NT2/D1 (cell line): ENCODE results near the gene RNU5D-1.

Experiments
- SUZ12 ChIP-seq: IDR thresholded peaks from 2 replicates; pipeline ENCODE4 v1.6.1; 2011; ENCODE audit not compliant: insufficient read length, insufficient read depth; ENCODE audit errors: extremely low read depth
- YY1 ChIP-seq: IDR thresholded peaks from 2 replicates; pipeline ENCODE4 v1.6.1; 2011; ENCODE audit not compliant: insufficient read length, insufficient read depth
- ZNF274 ChIP-seq: IDR thresholded peaks from 2 replicates; pipeline ENCODE4 v1.6.1; 2011; ENCODE audit warnings: mild to moderate bottlenecking, low read depth, low read length

DNA sequence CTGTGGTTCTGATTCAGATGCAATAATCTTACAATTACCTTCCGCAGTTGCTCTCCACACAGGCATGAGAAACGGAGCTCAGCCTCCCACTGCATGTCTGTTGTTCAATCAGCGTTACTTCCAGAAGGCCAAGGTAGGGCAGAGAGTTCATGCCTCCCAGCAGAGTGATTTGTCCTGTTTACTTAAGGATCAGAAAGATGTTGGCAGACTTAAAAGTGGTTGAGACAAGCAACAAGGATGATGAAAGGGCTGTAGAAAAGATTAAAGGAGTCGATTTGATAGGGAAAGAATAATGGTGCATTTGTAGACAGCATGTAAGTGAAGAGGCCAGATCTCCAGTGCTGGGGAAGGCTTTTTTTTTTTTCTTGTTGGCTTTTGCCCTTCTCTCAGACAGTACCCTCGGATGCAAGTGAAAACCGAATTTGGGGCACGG, 29.8 kb downstream of the RNU5D-1 start:
- no peak for TF ChIP-seq SUZ12
- no peak for TF ChIP-seq YY1
- TF ChIP-seq ZNF274: no peak
